K562 (cell line): ENCODE data around the gene KCNK4.

Experiments
- ELF4 ChIP-seq: fragments of 450-650 bp; formaldehyde crosslinking; IDR thresholded peaks from 2 replicates; pipeline ENCODE4 v1.4.0; 2022; ENCODE audit warnings: missing genetic modification characterization
- POLR2A ChIP-seq: fragments of 450-650 bp; conservative IDR thresholded peaks from 2 replicates; pipeline ENCODE4 v1.6.1; 2016
- SMARCA5 ChIP-seq: fragments of 450-650 bp; IDR thresholded peaks from 2 replicates; pipeline ENCODE4 v1.6.1; 2016
- SRSF9 ChIP-seq: fragments of 200-400 bp; formaldehyde crosslinking; IDR thresholded peaks from 2 replicates; pipeline ENCODE4 v1.6.1; 2017; ENCODE audit warnings: low read depth, low read length, borderline replicate concordance
- ZNF75A ChIP-seq: fragments of 450-650 bp; formaldehyde crosslinking; IDR thresholded peaks from 2 replicates; pipeline ENCODE4 v1.4.0; 2020; ENCODE audit warnings: mild to moderate bottlenecking

- no peak for TF ChIP-seq ZNF75A (CRISPR knock-in tag)
- no peak for TF ChIP-seq ELF4 (CRISPR knock-in tag)
- TF ChIP-seq POLR2A: no peak
- TF ChIP-seq SMARCA5: no peak
- no peak for TF ChIP-seq SRSF9
Observed at GRCh38 chr11:64296236-64296635, 5.1 kb downstream of the KCNK4 start.
